Measurements from ENCODE around the gene ZNF667. TPM values are rescaled to one million over a fixed set of nuclear protein-coding genes. Genes with fewer than 3 reads are reported as not detected.

The ZNF667 gene
- total RNA-seq (8.1 TPM), polyA plus RNA-seq (ENCODE audit: insufficient read depth in 1 of 8, insufficient read length in 8 of 8, low replicate concordance in 1 of 8) (10 to 100 TPM in 3 of 8 donors, 1 to 10 TPM in 5; 6.8 to 11.4 (median 9.1) TPM)
- long read RNA-seq, donor 1, partial matches to known transcripts, result 0 of 1 reads
- long read RNA-seq, donor 1, other reads (novel, unspliced or antisense), result 0 of 1 reads
- long read RNA-seq, donor 2, result 0 reads
- long read RNA-seq, donor 3, partial matches to known transcripts, result 11 of 14 reads
- long read RNA-seq, donor 3, other reads (novel, unspliced or antisense), result 0 of 14 reads
- long read RNA-seq, donor 4, partial matches to known transcripts, result 0 of 10 reads
- long read RNA-seq, donor 4, other reads (novel, unspliced or antisense), result 8 of 10 reads
- long read RNA-seq, donor 5, partial matches to known transcripts, result 0 of 28 reads
- long read RNA-seq, donor 5, other reads (novel, unspliced or antisense), result 26 of 28 reads
- long read RNA-seq, donor 6, partial matches to known transcripts, result 28 of 29 reads
- long read RNA-seq, donor 6, other reads (novel, unspliced or antisense), result 0 of 29 reads
- long read RNA-seq, donor 7, partial matches to known transcripts, result 0 of 1 reads
- long read RNA-seq, donor 7, other reads (novel, unspliced or antisense), result 0 of 1 reads
- long read RNA-seq, donor 8, partial matches to known transcripts, result 0 of 1 reads
- long read RNA-seq, donor 8, other reads (novel, unspliced or antisense), result 0 of 1 reads
- long read RNA-seq, donor 9, partial matches to known transcripts, result 0 of 11 reads
- long read RNA-seq, donor 9, other reads (novel, unspliced or antisense), result 11 of 11 reads
- long read RNA-seq, donor 10, full-length matches to known transcripts, result 5 of 12 reads
- long read RNA-seq, donor 10, partial matches to known transcripts, result 7 of 12 reads
- long read RNA-seq, donor 10, other reads (novel, unspliced or antisense), result 0 of 12 reads
- long read RNA-seq, donor 11, partial matches to known transcripts, result 15 of 15 reads
- long read RNA-seq, donor 11, other reads (novel, unspliced or antisense), result 0 of 15 reads

DNA sequence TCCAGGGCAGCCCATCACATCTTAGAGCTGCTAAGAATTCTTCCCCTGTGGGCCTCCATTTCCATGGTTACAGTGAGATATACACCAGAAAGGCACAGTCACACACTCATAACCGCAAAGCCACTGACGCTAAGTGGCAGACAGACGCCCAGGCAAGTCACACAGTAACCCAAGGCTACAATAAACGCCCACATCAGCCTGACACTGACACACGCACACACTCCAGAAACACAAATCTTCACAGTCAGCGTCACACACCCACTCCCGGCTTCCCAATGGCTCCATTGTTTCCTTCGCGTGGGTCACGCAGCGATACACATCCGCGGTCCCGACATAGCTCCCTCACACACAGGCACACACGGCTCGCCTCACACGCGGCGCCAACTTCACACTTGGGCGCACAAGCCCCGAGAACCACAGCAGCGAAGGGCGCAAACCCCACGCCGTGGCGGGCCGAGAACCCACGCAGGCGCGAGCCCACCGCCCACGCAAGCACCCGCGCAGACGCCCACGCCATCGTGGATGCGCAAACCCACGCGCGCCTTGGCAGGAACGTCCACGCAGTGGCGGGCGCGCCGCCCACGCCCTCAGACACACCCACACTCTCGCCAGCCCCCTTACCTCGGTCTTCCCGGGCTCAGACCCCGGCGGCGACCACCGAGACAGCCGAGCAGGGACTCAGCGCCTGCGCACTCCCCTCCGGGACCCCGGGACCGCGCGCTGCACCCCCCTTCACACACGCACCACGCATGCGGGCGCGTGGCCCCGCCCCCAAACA, at the start of gene ZNF667:
Gene ZNF667 (minus strand): TSS at position 695 of the 778 bp plus-strand sequence. CDS start 14,975 bp downstream, outside the sequence.
- under 1% methylated on average over 59 of the region's 69 CpGs for WGBS (ENCODE audit: insufficient coverage)
- H3K4me1 ChIP-seq (ENCODE audit: control insufficient read depth, insufficient read depth, low read length), result peaks cover 17% of the 10 kb centered on the region
- DNase-seq, result peak; percentile 69

DNA sequence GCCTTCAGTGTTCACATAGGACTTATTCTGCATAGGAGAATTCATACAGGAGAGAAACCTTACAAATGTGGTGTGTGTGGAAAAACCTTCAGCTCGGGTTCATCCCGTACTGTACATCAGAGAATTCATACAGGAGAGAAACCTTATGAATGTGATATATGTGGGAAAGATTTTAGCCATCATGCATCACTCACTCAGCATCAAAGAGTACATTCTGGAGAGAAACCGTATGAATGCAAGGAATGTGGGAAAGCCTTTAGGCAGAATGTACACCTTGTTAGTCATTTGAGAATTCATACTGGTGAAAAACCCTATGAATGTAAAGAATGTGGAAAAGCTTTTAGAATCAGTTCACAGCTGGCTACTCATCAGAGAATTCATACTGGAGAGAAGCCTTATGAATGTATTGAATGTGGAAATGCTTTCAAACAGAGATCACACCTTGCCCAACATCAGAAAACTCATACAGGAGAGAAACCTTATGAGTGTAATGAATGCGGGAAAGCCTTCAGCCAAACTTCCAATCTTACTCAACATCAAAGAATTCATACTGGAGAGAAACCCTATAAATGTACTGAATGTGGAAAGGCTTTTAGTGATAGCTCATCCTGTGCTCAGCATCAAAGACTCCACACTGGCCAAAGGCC, 48.2 kb upstream of the ZNF667 start:
- no CpG with 5 or more reads among the region's 4 CpGs for WGBS (ENCODE audit: insufficient coverage)
- Histone ChIP-seq H3K27ac (ENCODE audit: low read length) (no peak overlapping the region), H3K36me3 (ENCODE audit: control insufficient read depth, insufficient read depth, low read length) (peaks cover 11% of the 10 kb centered on the region), H3K4me1 (ENCODE audit: control insufficient read depth, insufficient read depth, low read length) (no peaks in the 10 kb centered on the region), H3K9me3 (replicated peaks; ENCODE audit: control insufficient read depth, low read depth, low read length) (peaks cover 76% of the 10 kb centered on the region), H3K4me3 (ENCODE audit: low read length) (no peak overlapping the region), H3K27me3 (ENCODE audit: control insufficient read depth, insufficient read depth, low read length) (no peaks in the 10 kb centered on the region)
- no peak for DNase-seq

More for the DNA sequence above, at the start of gene ZNF667:
- Histone ChIP-seq H3K27me3 (ENCODE audit: control insufficient read depth, insufficient read depth, low read length) (no peaks in the 10 kb centered on the region), H3K36me3 (ENCODE audit: control insufficient read depth, insufficient read depth, low read length) (peaks cover 9% of the 10 kb centered on the region), H3K9me3 (replicated peaks; ENCODE audit: control insufficient read depth, low read depth, low read length) (peaks cover 6% of the 10 kb centered on the region), H3K27ac (ENCODE audit: low read length) (peak within 1 kb of the TSS; percentile 96), H3K4me3 (ENCODE audit: low read length) (peak within 1 kb of the TSS; percentile 88)

DNA sequence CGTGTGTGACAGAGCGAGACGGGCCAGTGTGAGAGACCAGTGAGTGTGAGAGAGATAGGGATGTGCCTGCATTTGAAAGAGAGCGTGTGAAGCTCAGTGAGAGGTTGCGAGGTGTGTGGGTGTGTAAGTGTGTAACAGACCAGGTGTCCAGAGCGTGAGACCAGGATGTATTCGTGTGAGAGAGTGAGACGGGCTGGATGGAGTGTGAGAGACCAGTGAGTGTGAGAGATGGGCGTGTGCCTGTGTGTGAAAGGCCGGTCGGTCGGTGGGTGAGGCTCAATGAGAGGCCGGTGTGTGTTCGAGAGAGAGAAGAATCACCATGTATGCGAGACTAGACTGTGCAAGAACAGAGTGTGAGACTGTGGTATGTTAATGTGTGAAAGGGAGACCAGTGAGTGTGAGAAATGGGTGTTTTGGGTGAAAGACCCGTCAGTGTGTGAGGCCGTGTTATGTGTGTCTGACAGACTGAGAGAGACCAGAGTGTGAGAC, 31.2 kb upstream of the ZNF667 start:
- H3K9me3 ChIP-seq (replicated peaks; ENCODE audit: control insufficient read depth, low read depth, low read length), result no peaks in the 10 kb centered on the region
- peak overlapping the region; percentile 71 for H3K4me3 ChIP-seq (ENCODE audit: low read length)
- no peak for DNase-seq
- no peaks in the 10 kb centered on the region for H3K27me3 ChIP-seq (ENCODE audit: control insufficient read depth, insufficient read depth, low read length)
- 4% methylated on average over 17 of the region's 17 CpGs for WGBS (ENCODE audit: insufficient coverage)
- H3K36me3 ChIP-seq (ENCODE audit: control insufficient read depth, insufficient read depth, low read length), result peaks cover 2% of the 10 kb centered on the region
- peak overlapping the region; percentile 97 for H3K27ac ChIP-seq (ENCODE audit: low read length)
- peaks cover 4% of the 10 kb centered on the region for H3K4me1 ChIP-seq (ENCODE audit: control insufficient read depth, insufficient read depth, low read length)

DNA sequence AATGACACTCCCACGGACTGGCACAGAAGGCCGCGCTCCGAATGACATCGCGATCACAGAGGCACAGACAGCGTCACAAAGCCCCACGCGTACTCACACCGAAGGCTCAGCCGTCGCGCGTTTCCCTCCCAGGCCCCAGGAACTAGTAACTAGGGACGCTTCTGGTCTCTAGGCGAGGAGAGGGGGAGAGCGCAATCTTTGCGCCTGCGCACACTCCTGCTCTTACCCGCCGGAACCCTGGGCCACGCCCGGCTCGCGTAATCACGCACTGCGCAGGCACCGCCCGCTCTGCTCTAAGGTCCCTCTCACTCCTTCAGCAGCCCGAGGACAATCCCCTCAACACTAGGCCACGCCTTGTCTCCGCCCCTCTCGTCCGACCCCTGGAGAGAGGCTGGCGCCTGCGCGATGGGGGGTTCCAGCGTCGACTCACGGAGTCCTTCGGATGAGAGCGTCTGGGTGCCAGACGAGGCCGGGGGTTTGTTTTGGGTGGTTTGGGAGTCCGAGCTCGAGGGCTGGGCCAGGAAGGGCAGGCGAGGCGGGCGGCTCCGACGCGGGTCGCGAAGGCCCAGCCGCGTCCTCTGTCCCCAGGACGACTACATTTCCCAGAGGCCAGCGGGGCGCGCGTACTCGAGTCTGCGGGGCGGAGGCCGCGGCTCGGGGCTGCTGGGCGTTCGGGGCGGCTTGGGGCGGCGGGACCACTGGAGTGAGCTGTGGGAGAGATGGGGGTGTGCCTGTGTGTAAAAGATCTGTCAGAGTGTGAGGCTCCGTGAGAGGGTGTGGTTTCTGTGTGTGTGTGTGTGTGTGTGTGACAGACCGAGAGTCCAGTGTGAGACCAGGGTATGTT, 30.5 kb upstream of the ZNF667 start, which contains the start of gene ZNF471:
Gene ZNF471 (plus strand): TSS at position 410 of the 844 bp plus-strand sequence. CDS start 3,717 bp downstream, outside the sequence.
- WGBS (ENCODE audit: insufficient coverage), result under 1% methylated on average over 52 of the region's 74 CpGs
- Histone ChIP-seq H3K36me3 (ENCODE audit: control insufficient read depth, insufficient read depth, low read length) (peaks cover 2% of the 10 kb centered on the region), H3K9me3 (replicated peaks; ENCODE audit: control insufficient read depth, low read depth, low read length) (no peaks in the 10 kb centered on the region), H3K4me1 (ENCODE audit: control insufficient read depth, insufficient read depth, low read length) (peaks cover 4% of the 10 kb centered on the region), H3K27me3 (ENCODE audit: control insufficient read depth, insufficient read depth, low read length) (no peaks in the 10 kb centered on the region), H3K4me3 (ENCODE audit: low read length) (peak within 1 kb of the TSS; percentile 71), H3K27ac (ENCODE audit: low read length) (peak within 1 kb of the TSS; percentile 97)
- DNase-seq, result peak; percentile 99

DNA sequence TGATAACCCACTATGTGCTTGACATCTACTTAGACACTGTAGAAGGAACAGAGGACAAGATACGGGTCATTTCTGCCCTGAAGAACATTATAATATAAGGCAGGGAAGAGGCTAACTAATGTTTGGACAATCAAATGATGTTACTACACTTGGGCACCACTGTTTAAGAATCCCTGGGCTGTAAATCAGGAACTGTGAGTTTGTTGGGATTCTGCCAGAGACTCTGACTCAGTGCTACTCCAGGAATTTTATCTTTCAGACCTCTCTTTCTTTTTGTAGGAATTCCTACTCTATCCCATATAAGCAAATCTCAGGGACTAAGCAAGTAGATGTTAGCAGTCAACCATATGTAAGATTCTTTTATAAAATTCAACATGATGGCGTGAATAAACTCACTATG, 27.4 kb upstream of the ZNF667 start:
- no CpG with 5 or more reads among the region's 2 CpGs for WGBS (ENCODE audit: insufficient coverage)
- H3K27ac ChIP-seq (ENCODE audit: low read length), result no peak overlapping the region
- no peaks in the 10 kb centered on the region for H3K9me3 ChIP-seq (replicated peaks; ENCODE audit: control insufficient read depth, low read depth, low read length)
- DNase-seq, result no peak
- no peak overlapping the region for H3K4me3 ChIP-seq (ENCODE audit: low read length)
- H3K27me3 ChIP-seq (ENCODE audit: control insufficient read depth, insufficient read depth, low read length), result no peaks in the 10 kb centered on the region
- peaks cover 4% of the 10 kb centered on the region for H3K4me1 ChIP-seq (ENCODE audit: control insufficient read depth, insufficient read depth, low read length)
- no peaks in the 10 kb centered on the region for H3K36me3 ChIP-seq (ENCODE audit: control insufficient read depth, insufficient read depth, low read length)

DNA sequence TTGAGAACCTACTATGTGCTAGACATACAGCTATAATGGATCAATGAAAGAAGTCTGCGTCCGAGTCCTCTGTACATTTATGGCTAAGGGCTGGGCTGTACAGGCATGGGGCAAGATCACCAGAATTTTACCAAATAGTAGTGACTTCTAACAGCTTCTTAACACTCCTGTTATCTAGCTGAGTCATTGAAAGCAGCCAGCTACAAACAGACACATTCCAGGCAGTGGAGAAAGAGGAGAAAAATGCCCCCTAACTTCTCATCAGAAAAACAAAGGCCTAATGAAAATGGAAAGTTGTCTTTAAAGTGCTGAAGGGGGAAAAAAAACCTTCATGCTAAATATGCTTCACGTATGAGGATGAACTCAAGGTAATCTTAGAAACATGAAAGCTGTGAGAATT, 14.3 kb upstream of the ZNF667 start:
- Histone ChIP-seq H3K9me3 (replicated peaks; ENCODE audit: control insufficient read depth, low read depth, low read length) (peaks cover 28% of the 10 kb centered on the region), H3K36me3 (ENCODE audit: control insufficient read depth, insufficient read depth, low read length) (peaks cover 10% of the 10 kb centered on the region), H3K27me3 (ENCODE audit: control insufficient read depth, insufficient read depth, low read length) (no peaks in the 10 kb centered on the region), H3K27ac (ENCODE audit: low read length) (no peak overlapping the region), H3K4me3 (ENCODE audit: low read length) (no peak overlapping the region), H3K4me1 (ENCODE audit: control insufficient read depth, insufficient read depth, low read length) (no peaks in the 10 kb centered on the region)
- WGBS (ENCODE audit: insufficient coverage), result no CpG with 5 or more reads among the region's 3 CpGs
- no peak for DNase-seq

DNA sequence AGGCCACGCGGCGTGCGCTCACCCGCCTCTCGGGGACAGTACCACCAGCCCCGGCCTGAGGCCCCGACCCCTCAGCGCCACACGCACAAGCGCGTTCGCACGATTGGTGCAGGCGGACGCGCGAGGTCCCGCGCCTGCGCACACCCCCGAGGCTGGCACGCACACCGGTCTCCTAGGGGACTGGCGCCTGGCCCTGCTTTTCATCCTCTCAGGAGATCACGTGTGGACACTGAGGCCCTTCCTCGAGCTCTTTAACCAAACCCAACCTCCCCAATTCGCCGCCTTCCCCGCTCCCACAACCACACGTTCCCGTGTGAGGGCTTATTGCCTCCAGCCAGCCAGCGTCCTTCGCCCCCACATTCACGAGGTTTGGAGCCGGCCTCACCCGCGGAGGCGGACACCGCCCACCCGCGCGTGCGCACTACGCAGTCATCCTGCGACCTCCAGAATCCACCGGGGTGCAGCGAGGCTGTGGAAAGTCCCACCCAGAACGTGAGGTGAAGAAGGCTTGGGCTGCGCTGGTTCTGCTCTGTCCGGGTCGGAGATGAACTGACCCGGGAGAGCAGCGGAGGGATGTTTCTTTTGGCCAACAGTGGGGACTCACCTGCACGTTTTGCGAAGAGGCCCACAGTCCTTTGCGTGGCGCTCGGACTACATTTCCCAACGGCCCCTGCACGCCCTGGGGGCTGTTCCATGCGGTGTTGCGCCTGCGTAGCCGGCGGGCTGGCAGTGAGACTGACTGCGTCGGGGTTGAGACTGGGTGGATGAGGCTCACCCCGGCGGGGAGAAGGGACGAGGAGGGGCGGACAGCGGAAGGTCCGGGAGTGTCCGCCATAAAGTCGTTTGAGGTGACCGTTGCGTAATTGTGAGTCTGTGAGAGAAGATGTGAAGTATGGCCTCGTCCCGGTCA, 539 bp upstream of the ZNF667 start:
- WGBS (ENCODE audit: insufficient coverage), result under 1% methylated on average over 80 of the region's 80 CpGs

DNA sequence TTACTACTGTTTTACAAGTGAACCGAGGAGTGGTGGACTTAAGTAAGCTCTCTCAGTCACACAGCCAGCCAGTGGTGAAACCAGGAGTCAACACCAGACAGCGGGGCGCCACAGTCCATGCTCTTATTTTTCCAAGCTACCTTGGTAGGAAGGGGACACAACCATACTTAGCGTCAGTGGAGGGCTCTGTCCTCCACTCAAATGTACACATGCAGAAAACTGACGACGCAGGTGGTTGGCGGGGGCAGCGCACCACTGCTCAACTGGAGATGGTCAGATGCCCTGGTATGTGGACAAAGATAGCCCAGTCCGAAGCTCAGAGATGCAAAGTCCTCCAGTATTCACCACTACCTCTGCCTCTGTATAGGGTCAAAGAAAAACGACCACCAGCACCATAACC, 1.1 kb downstream of the ZNF667 start:
- Histone ChIP-seq H3K27me3 (ENCODE audit: control insufficient read depth, insufficient read depth, low read length) (no peaks in the 10 kb centered on the region), H3K4me3 (ENCODE audit: low read length) (no peak overlapping the region), H3K27ac (ENCODE audit: low read length) (no peak overlapping the region), H3K9me3 (replicated peaks; ENCODE audit: control insufficient read depth, low read depth, low read length) (peaks cover 5% of the 10 kb centered on the region), H3K36me3 (ENCODE audit: control insufficient read depth, insufficient read depth, low read length) (peaks cover 16% of the 10 kb centered on the region), H3K4me1 (ENCODE audit: control insufficient read depth, insufficient read depth, low read length) (peaks cover 17% of the 10 kb centered on the region)
- no peak for DNase-seq
- WGBS (ENCODE audit: insufficient coverage), result 100% methylated on average over 2 of the region's 10 CpGs

More for the DNA sequence above, 539 bp upstream of the ZNF667 start:
- no peaks in the 10 kb centered on the region for H3K27me3 ChIP-seq (ENCODE audit: control insufficient read depth, insufficient read depth, low read length)
- peak; percentile 98 for DNase-seq
- H3K4me1 ChIP-seq (ENCODE audit: control insufficient read depth, insufficient read depth, low read length), result peaks cover 17% of the 10 kb centered on the region
- peak overlapping the region; percentile 88 for H3K4me3 ChIP-seq (ENCODE audit: low read length)
- peaks cover 6% of the 10 kb centered on the region for H3K36me3 ChIP-seq (ENCODE audit: control insufficient read depth, insufficient read depth, low read length)
- peaks cover 12% of the 10 kb centered on the region for H3K9me3 ChIP-seq (replicated peaks; ENCODE audit: control insufficient read depth, low read depth, low read length)
- peak overlapping the region; percentile 96 for H3K27ac ChIP-seq (ENCODE audit: low read length)

All from muscle of leg (tissue), 16 donors.